CD4-positive, CD25-positive, alpha-beta regulatory T cell (primary cell): ENCODE results near the gene MYORG. TPM values are rescaled to one million over a fixed set of nuclear protein-coding genes. Genes with fewer than 3 reads are reported as not detected.
A peak's percentile ranks its signal among the peaks of the same experiment; 100 is the strongest.
"Not testable (repeated sequence)": the region's sequence is repeated elsewhere in the genome, so short reads cannot be mapped to it uniquely, and the experiment has no call there.

Experiments used
- ATAC-seq, 2 donors: fragments of 150-1000 bp; cut with Tn5 transposase; one replicate each; pipeline ENCODE4 v1.10.0; 2021; ENCODE audit warnings: low read depth in 2 of 2, moderate number of reproducible peaks in 2 of 2, moderate library complexity in 1 of 2
- DNase-seq, 3 donors: peaks; one replicate each; pipeline versions ENCODE4 v3.0.0 to v3.0.0-alpha.2; 2012 to 2022; ENCODE audit warnings: mixed read lengths in 1 of 3
- H3K27ac ChIP-seq: one replicate; pipeline ENCODE4 v1.7.0; 2013; ENCODE audit warnings: mild to moderate bottlenecking, low read length; ENCODE audit not compliant: insufficient read depth, poor library complexity, severe bottlenecking
- H3K27me3 ChIP-seq: one replicate; pipeline ENCODE4 v1.7.0; 2013; ENCODE audit warnings: low read length; ENCODE audit not compliant: control insufficient read depth, insufficient read depth
- H3K36me3 ChIP-seq: one replicate; pipeline ENCODE4 v1.7.0; 2013; ENCODE audit warnings: mild to moderate bottlenecking, low read length, moderate library complexity; ENCODE audit not compliant: control insufficient read depth, insufficient read depth
- H3K4me1 ChIP-seq: 2 replicates; pipeline ENCODE4 v1.7.0; 2013; ENCODE audit warnings: mild to moderate bottlenecking, low read length; ENCODE audit not compliant: insufficient read depth, control insufficient read depth, poor library complexity, severe bottlenecking
- H3K4me3 ChIP-seq: one replicate; pipeline ENCODE4 v1.7.0; 2013; ENCODE audit warnings: low read depth, mild to moderate bottlenecking, low read length, moderate library complexity
- H3K9me3 ChIP-seq, 2 experiments: 1 replicate in 1 of 2; 2 replicates in 1 of 2; pipeline ENCODE4 v1.7.0; 2013; ENCODE audit warnings: low read length in 2 of 2, mild to moderate bottlenecking in 1 of 2, moderate library complexity in 1 of 2; ENCODE audit not compliant: control insufficient read depth in 2 of 2
- H3K27ac Mint-ChIP-seq, 3 donors: one replicate each; pipeline ENCODE4 v1.8.0; 2020 to 2022; ENCODE audit warnings: mild to moderate bottlenecking in 3 of 3, mixed read lengths in 3 of 3, moderate library complexity in 2 of 3
- H3K27me3 Mint-ChIP-seq: one replicate; pipeline ENCODE4 v1.8.0; 2022; ENCODE audit warnings: mild to moderate bottlenecking, mixed read lengths
- H3K36me3 Mint-ChIP-seq: one replicate; pipeline ENCODE4 v1.8.0; 2020; ENCODE audit warnings: mixed read lengths
- H3K4me1 Mint-ChIP-seq, 4 donors: one replicate each; pipeline ENCODE4 v1.8.0; 2020 to 2022; ENCODE audit warnings: mixed read lengths in 4 of 4, mild to moderate bottlenecking in 1 of 4
- H3K4me3 Mint-ChIP-seq, 4 donors: one replicate each; pipeline ENCODE4 v1.8.0; 2020 to 2022; ENCODE audit warnings: mild to moderate bottlenecking in 4 of 4, mixed read lengths in 4 of 4, moderate library complexity in 3 of 4
- H3K9me3 Mint-ChIP-seq, 7 donors: one replicate each; pipeline ENCODE4 v1.8.0; 2020 to 2022; ENCODE audit warnings: mixed read lengths in 7 of 7, mild to moderate bottlenecking in 3 of 7, moderate library complexity in 2 of 7
- polyA plus RNA-seq, 4 donors: library from polyadenylated mRNA; unstranded; fragments of 300-500 nt; fragmentation: Illumina TruSeq; gene quantifications; one replicate each; pipeline ENCODE4 v1.2.3, GENCODE V29; 2021
- total RNA-seq: library from RNA; stranded (reverse); gene quantifications from one replicate; pipeline ENCODE4 v1.2.3, GENCODE V29; 2022

Gene MYORG
- total and polyA plus RNA-seq, 5 donors from 2014 or later = 0.05 to 0.64 (median 0.34) TPM

GRCh38 chr9:34370970-34371880 lies 5.5 kb downstream of the MYORG start:
- Histone ChIP-seq H3K4me1 (peaks cover 6% of the 10 kb centered on the region), H3K36me3 (no peaks in the 10 kb centered on the region), H3K27me3 (no peaks in the 10 kb centered on the region), H3K27ac (no peak overlapping the region), H3K4me3 (no peak overlapping the region), H3K9me3 (no peaks in the 10 kb centered on the region)
- H3K27me3 Mint-ChIP-seq = no peaks in the 10 kb centered on the region
- peak overlapping the region in 3 of 4 donors; percentile 33 to 82 (median 70) for H3K4me3 Mint-ChIP-seq
- H3K27ac Mint-ChIP-seq = peak overlapping the region in 1 of 3 donors; percentile 55
- DNase-seq (peak in 1 of 3 donors; percentile 30), ATAC-seq (peak; percentile 26 to 48)
- H3K36me3 Mint-ChIP-seq = peaks cover 10% of the 10 kb centered on the region
- peaks cover 4 to 27% (median 8%) of the 10 kb centered on the region in 4 donors for H3K4me1 Mint-ChIP-seq
- peaks cover 0 to 2% (median 0%) of the 10 kb centered on the region in 7 donors for H3K9me3 Mint-ChIP-seq

- Mint-ChIP-seq H3K27me3 (no peaks in the 10 kb centered on the region), H3K9me3 (peaks cover 0 to 2% (median 0%) of the 10 kb centered on the region in 7 donors), H3K36me3 (peaks cover 10% of the 10 kb centered on the region), H3K27ac (peak overlapping the region in 2 of 3 donors; percentile 38 to 55), H3K4me3 (peak overlapping the region in 2 of 4 donors; percentile 70 to 82), H3K4me1 (peaks cover 2 to 19% (median 4%) of the 10 kb centered on the region in 4 donors)
- ATAC-seq (no peak), DNase-seq (no peak)
- Histone ChIP-seq H3K36me3 (no peaks in the 10 kb centered on the region), H3K4me1 (no peaks in the 10 kb centered on the region), H3K27me3 (no peaks in the 10 kb centered on the region), H3K9me3 (no peaks in the 10 kb centered on the region), H3K27ac (no peak overlapping the region), H3K4me3 (no peak overlapping the region)
These were observed 6.2 kb downstream of the MYORG start for GRCh38 chr9:34370335-34370969.

- Histone ChIP-seq H3K9me3 (no peaks in the 10 kb centered on the region), H3K36me3 (no peaks in the 10 kb centered on the region), H3K4me3 (no peak overlapping the region), H3K27ac (no peak overlapping the region), H3K4me1 (no peaks in the 10 kb centered on the region), H3K27me3 (no peaks in the 10 kb centered on the region)
- Mint-ChIP-seq H3K36me3 (peaks cover 10% of the 10 kb centered on the region), H3K27ac (peak overlapping the region in 1 of 3 donors; percentile 26), H3K4me1 (peaks cover 0 to 13% (median 2%) of the 10 kb centered on the region in 4 donors), H3K9me3 (peaks cover 0 to 2% (median 0%) of the 10 kb centered on the region in 7 donors), H3K27me3 (no peaks in the 10 kb centered on the region), H3K4me3 (no peak overlapping the region)
- no peak for DNase-seq
- ATAC-seq = no peak
These were observed 7.1 kb downstream of the MYORG start for GRCh38 chr9:34369636-34370035.

GRCh38 chr9:34368796-34369195 lies 7.9 kb downstream of the MYORG start:
- not testable (repeated sequence) for H3K9me3 Mint-ChIP-seq, H3K27ac Mint-ChIP-seq, H3K27me3 Mint-ChIP-seq, H3K4me3 ChIP-seq, ATAC-seq, H3K9me3 ChIP-seq, H3K27ac ChIP-seq, H3K27me3 ChIP-seq, H3K4me1 ChIP-seq, DNase-seq, H3K36me3 ChIP-seq
- H3K4me1 Mint-ChIP-seq = peaks cover 0 to 13% (median under 1%) of the 10 kb centered on the region in 4 donors
- peak overlapping the region in 1 of 4 donors; percentile 25 for H3K4me3 Mint-ChIP-seq
- H3K36me3 Mint-ChIP-seq = peaks cover 10% of the 10 kb centered on the region

GRCh38 chr9:34367751-34368410 lies 8.8 kb downstream of the MYORG start:
- peaks cover 0 to 16% (median 0%) of the 10 kb centered on the region in 4 donors for H3K4me1 Mint-ChIP-seq
- H3K9me3 Mint-ChIP-seq, H3K4me3 Mint-ChIP-seq, H3K9me3 ChIP-seq, H3K4me3 ChIP-seq, H3K27ac Mint-ChIP-seq, H3K36me3 Mint-ChIP-seq, DNase-seq, H3K27me3 Mint-ChIP-seq, H3K27me3 ChIP-seq, H3K27ac ChIP-seq, H3K4me1 ChIP-seq, H3K36me3 ChIP-seq, ATAC-seq: not testable (repeated sequence)

- H3K27me3 Mint-ChIP-seq = no peaks in the 10 kb centered on the region
- no peaks in the 10 kb centered on the region for H3K4me1 ChIP-seq
- no peaks in the 10 kb centered on the region for H3K27me3 ChIP-seq
- H3K9me3 Mint-ChIP-seq = peaks cover 0 to 2% (median 0%) of the 10 kb centered on the region in 7 donors
- no peaks in the 10 kb centered on the region for H3K36me3 ChIP-seq
- H3K27ac ChIP-seq = no peak overlapping the region
- H3K4me3 Mint-ChIP-seq = no peak overlapping the region
- ATAC-seq = no peak
- no peak for DNase-seq
- H3K4me1 Mint-ChIP-seq = peaks cover 0 to 13% (median 0%) of the 10 kb centered on the region in 4 donors
- H3K27ac Mint-ChIP-seq = peak overlapping the region in 1 of 3 donors; percentile 86
- no peak overlapping the region for H3K4me3 ChIP-seq
- H3K36me3 Mint-ChIP-seq = peaks cover 6% of the 10 kb centered on the region
- no peaks in the 10 kb centered on the region for H3K9me3 ChIP-seq
These were observed 10.3 kb downstream of the MYORG start for GRCh38 chr9:34366365-34366764.

- H3K4me3 Mint-ChIP-seq = no peak overlapping the region
- H3K27ac ChIP-seq = no peak overlapping the region
- no peak overlapping the region for H3K4me3 ChIP-seq
- H3K36me3 Mint-ChIP-seq = peaks cover 8% of the 10 kb centered on the region
- H3K4me1 ChIP-seq = no peaks in the 10 kb centered on the region
- H3K9me3 ChIP-seq = no peaks in the 10 kb centered on the region
- no peak overlapping the region for H3K27ac Mint-ChIP-seq
- no peaks in the 10 kb centered on the region for H3K27me3 ChIP-seq
- DNase-seq (no peak), ATAC-seq (no peak)
- H3K4me1 Mint-ChIP-seq = peaks cover 0 to 9% (median 0%) of the 10 kb centered on the region in 4 donors
- no peaks in the 10 kb centered on the region for H3K36me3 ChIP-seq
- peaks cover 0 to 2% (median 0%) of the 10 kb centered on the region in 7 donors for H3K9me3 Mint-ChIP-seq
- no peaks in the 10 kb centered on the region for H3K27me3 Mint-ChIP-seq
These were observed 11.4 kb downstream of the MYORG start for GRCh38 chr9:34365282-34365681.
